Vagina (tissue), 2 donors: Measurements from ENCODE around the gene NEK7. TPM values are rescaled to one million over a fixed set of nuclear protein-coding genes. Genes with fewer than 3 reads are reported as not detected.
"Not testable (repeated sequence)": the region's sequence is repeated elsewhere in the genome, so short reads cannot be mapped to it uniquely, and the experiment has no call there.

Experiments
- DNase-seq, 2 donors: peaks; one replicate each; pipeline ENCODE4 v3.0.0-alpha.2; 2017; ENCODE audit errors: extremely low spot score in 2 of 2
- H3K27ac ChIP-seq: fragments of 200-600 bp; sonication (generic); one replicate; pipeline ENCODE4 v1.5.1; 2019
- H3K27me3 ChIP-seq: fragments of 200-600 bp; sonication (generic); one replicate; pipeline ENCODE4 v1.5.1; 2019
- H3K36me3 ChIP-seq, 2 donors: fragments of 200-600 bp; sonication (generic); one replicate each; pipeline ENCODE4 v1.5.1; 2017 to 2019
- H3K4me1 ChIP-seq: fragments of 200-600 bp; sonication (generic); one replicate; pipeline ENCODE4 v1.5.1; 2019
- H3K4me3 ChIP-seq, 2 donors: fragments of 200-600 bp; sonication (generic); 1 replicate in 1 of 2; 2 replicates in 1 of 2; pipeline ENCODE4 v1.5.1; 2016 to 2019
- H3K9me3 ChIP-seq: fragments of 200-600 bp; sonication (generic); one replicate; pipeline ENCODE4 v1.5.1; 2019
- POLR2A ChIP-seq, 2 donors: fragments of 450-650 bp; IDR thresholded peaks; one replicate each; pipeline ENCODE4 v1.6.1; 2017; ENCODE audit warnings: antibody characterized with exemption in 2 of 2, mild to moderate bottlenecking in 2 of 2, moderate library complexity in 2 of 2
- POLR2AphosphoS5 ChIP-seq, 2 donors: sonication (generic); formaldehyde crosslinking; IDR thresholded peaks; one replicate each; pipeline ENCODE4 v1.9.0; 2017; ENCODE audit warnings: antibody characterized with exemption in 2 of 2, mild to moderate bottlenecking in 2 of 2, low read depth in 1 of 2; ENCODE audit not compliant: insufficient read depth in 1 of 2
- intact Hi-C: fragments of 100-400 bp; cut with DNase I; formaldehyde crosslinking; loops from one replicate; pipeline ENCODE4 v1.15.1; 2023
- total RNA-seq: library from RNA; depleted of rRNA; stranded (reverse); fragments of >200 nt; gene quantifications from one replicate; pipeline ENCODE4 v1.2.3, GENCODE V29; 2016
- TF ChIP-seq, protein P1 (sequence below), 3 experiments: fragments of 450-650 bp in 2 of 3; fragments of 200-600 bp in 1 of 3; sonication (generic) in 1 of 3; IDR thresholded peaks; one replicate each; pipeline ENCODE4 v1.5.1; 2017 to 2019; ENCODE audit warnings: antibody characterized with exemption in 3 of 3, mild to moderate bottlenecking in 2 of 3, moderate library complexity in 2 of 3

Gene NEK7
- total RNA-seq, 1 donor from 2014 or later, result 99.4 TPM

DNA sequence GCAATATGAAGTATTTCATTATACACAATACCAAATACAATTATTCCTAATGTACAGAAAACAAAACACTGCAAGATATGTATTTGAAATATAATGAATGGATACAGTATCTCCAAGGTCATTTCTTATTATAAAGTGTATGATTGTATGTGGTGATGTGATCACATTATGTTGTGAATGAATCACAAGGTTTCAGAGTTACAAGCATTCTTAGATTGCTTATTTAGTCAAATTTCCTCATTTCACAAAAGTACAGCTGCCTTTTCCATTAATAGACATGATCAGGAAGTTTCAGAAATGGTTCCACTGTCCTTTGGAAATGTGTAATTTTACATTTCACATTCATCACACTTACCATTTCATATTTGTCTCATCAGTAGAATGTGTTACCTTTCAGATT is 28.3 kb upstream of the NEK7 start:
- no peak for DNase-seq
- TF ChIP-seq POLR2AphosphoS5 (IDR thresholded peaks at IDR 0.05; ENCODE audit: insufficient read depth in 1 of 2, low read depth in 1 of 2), result no peak
- TF ChIP-seq POLR2A (IDR thresholded peaks at IDR 0.05), result no peak
- TF ChIP-seq, protein P1, sequence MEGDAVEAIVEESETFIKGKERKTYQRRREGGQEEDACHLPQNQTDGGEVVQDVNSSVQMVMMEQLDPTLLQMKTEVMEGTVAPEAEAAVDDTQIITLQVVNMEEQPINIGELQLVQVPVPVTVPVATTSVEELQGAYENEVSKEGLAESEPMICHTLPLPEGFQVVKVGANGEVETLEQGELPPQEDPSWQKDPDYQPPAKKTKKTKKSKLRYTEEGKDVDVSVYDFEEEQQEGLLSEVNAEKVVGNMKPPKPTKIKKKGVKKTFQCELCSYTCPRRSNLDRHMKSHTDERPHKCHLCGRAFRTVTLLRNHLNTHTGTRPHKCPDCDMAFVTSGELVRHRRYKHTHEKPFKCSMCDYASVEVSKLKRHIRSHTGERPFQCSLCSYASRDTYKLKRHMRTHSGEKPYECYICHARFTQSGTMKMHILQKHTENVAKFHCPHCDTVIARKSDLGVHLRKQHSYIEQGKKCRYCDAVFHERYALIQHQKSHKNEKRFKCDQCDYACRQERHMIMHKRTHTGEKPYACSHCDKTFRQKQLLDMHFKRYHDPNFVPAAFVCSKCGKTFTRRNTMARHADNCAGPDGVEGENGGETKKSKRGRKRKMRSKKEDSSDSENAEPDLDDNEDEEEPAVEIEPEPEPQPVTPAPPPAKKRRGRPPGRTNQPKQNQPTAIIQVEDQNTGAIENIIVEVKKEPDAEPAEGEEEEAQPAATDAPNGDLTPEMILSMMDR (IDR thresholded peaks at IDR 0.05), result no peak
- no peaks in the 10 kb centered on the region for H3K9me3 ChIP-seq
- no peaks in the 10 kb centered on the region for H3K4me1 ChIP-seq
- H3K27ac ChIP-seq, result no peak overlapping the region
- H3K4me3 ChIP-seq, result no peak overlapping the region
- H3K27me3 ChIP-seq, result no peaks in the 10 kb centered on the region
- no peaks in the 10 kb centered on the region for H3K36me3 ChIP-seq
- intact Hi-C loops, result no loop called here

GRCh38 chr1:198130053-198130452 is 26.7 kb upstream of the NEK7 start:
- H3K9me3 ChIP-seq, intact Hi-C loops, H3K36me3 ChIP-seq, H3K4me3 ChIP-seq, H3K4me1 ChIP-seq, H3K27me3 ChIP-seq, H3K27ac ChIP-seq, DNase-seq: not testable (repeated sequence)

DNA sequence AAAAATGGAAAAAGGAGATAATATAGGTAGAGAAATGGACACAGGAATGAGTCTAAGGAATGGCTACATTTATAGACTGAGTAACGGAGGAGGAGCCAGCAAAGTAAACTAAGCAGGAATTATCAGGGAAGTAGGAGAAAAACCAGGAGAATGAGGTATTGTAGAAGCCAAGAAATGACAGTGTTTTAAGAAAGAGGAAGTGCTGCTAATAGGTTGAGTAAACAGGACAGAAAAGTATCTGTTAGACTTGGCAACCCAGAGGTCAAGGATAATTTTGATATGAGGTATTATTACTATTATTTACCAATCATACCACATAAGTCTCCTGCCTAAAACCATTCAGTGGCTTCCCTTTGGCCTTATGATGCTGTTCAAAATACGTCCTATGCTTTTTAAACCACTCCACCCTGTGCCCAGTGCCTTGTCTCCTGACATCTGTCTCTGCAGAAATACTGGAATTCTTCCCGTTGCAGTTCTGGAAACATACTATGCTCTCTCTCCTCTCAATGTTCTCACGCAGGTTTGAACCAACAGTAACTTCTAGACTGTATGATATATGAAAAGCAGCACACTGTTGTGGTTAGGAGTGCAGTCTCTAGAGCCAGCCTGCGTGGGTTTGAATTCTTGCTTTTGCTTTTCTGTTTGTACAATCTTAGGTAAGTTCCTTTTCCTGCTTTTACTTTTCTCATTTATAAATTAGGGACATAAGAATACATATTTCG is 24.6 kb upstream of the NEK7 start:
- no peak for DNase-seq
- TF ChIP-seq POLR2A (IDR thresholded peaks at IDR 0.05), result no peak
- Histone ChIP-seq H3K27ac (no peak overlapping the region), H3K4me3 (no peak overlapping the region), H3K9me3 (no peaks in the 10 kb centered on the region), H3K36me3 (no peaks in the 10 kb centered on the region), H3K27me3 (no peaks in the 10 kb centered on the region), H3K4me1 (no peaks in the 10 kb centered on the region)
- intact Hi-C loops, result no loop called here

GRCh38 chr1:198134252-198134651 is 22.5 kb upstream of the NEK7 start:
- Histone ChIP-seq H3K27ac (no peak overlapping the region), H3K4me3 (no peak overlapping the region), H3K4me1 (no peaks in the 10 kb centered on the region), H3K27me3 (no peaks in the 10 kb centered on the region), H3K9me3 (no peaks in the 10 kb centered on the region), H3K36me3 (no peaks in the 10 kb centered on the region)
- no peak for DNase-seq
- TF ChIP-seq POLR2A (IDR thresholded peaks at IDR 0.05) (no peak), POLR2AphosphoS5 (IDR thresholded peaks at IDR 0.05; ENCODE audit: insufficient read depth in 1 of 2, low read depth in 1 of 2) (no peak)
- TF ChIP-seq, protein P1 (IDR thresholded peaks at IDR 0.05), result no peak
- intact Hi-C loops, result no loop called here

DNA sequence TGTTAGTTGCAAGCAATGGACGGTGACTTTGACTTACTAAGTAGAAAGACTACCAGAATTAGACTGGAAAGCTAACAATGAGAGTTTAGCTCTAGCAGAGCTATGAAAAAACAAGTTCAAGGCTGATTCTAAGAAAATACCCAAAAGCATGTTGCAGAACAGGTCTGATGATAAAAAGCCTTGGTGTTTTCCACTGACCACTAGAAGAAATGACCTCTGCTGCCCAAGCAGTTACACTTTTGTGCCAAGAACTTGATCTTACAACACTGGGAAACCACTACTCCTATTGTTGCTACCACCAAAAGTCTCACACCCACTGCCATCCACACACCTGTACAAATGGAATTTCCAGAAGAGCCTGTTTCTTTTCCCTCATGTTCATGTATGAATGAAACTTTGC is 21.4 kb upstream of the NEK7 start:
- Histone ChIP-seq H3K4me3 (no peak overlapping the region), H3K27me3 (no peaks in the 10 kb centered on the region), H3K9me3 (no peaks in the 10 kb centered on the region), H3K36me3 (no peaks in the 10 kb centered on the region), H3K4me1 (no peaks in the 10 kb centered on the region), H3K27ac (no peak overlapping the region)
- TF ChIP-seq POLR2AphosphoS5 (IDR thresholded peaks at IDR 0.05; ENCODE audit: insufficient read depth in 1 of 2, low read depth in 1 of 2) (no peak), POLR2A (IDR thresholded peaks at IDR 0.05) (no peak)
- TF ChIP-seq, protein P1 (IDR thresholded peaks at IDR 0.05), result no peak
- intact Hi-C loops, result no loop called here
- no peak for DNase-seq

- intact Hi-C loops, result no loop called here
- Histone ChIP-seq H3K9me3 (no peaks in the 10 kb centered on the region), H3K4me3 (no peak overlapping the region), H3K27ac (no peak overlapping the region), H3K4me1 (no peaks in the 10 kb centered on the region), H3K36me3 (no peaks in the 10 kb centered on the region), H3K27me3 (no peaks in the 10 kb centered on the region)
- TF ChIP-seq POLR2AphosphoS5 (IDR thresholded peaks at IDR 0.05; ENCODE audit: insufficient read depth in 1 of 2, low read depth in 1 of 2), result no peak
- TF ChIP-seq, protein P1 (IDR thresholded peaks at IDR 0.05), result no peak
- TF ChIP-seq POLR2A (IDR thresholded peaks at IDR 0.05), result no peak
- DNase-seq, result no peak
Observed at GRCh38 chr1:198141668-198142351, 15.0 kb upstream of the NEK7 start.
